Lower leg skin (tissue), 4 donors: ENCODE results near the gene MTA1. TPM values are rescaled to one million over a fixed set of nuclear protein-coding genes. Genes with fewer than 3 reads are reported as not detected.
A peak's percentile ranks its signal among the peaks of the same experiment; 100 is the strongest.

Source experiments
- DNase-seq, 2 donors: peaks; one replicate each; pipeline ENCODE4 v3.0.0-alpha.2; 2019; ENCODE audit warnings: low spot score in 2 of 2
- H3K4me3 ChIP-seq: fragments of 200-600 bp; sonication (generic); 2 replicates; pipeline ENCODE4 v1.5.1; 2017; ENCODE audit warnings: mild to moderate bottlenecking, low read depth; ENCODE audit not compliant: poor library complexity, severe bottlenecking
- POLR2A ChIP-seq, 2 donors: fragments of 450-650 bp; IDR thresholded peaks; one replicate each; pipeline ENCODE4 v1.6.1; 2016 to 2017; ENCODE audit warnings: antibody characterized with exemption in 2 of 2, mild to moderate bottlenecking in 1 of 2, moderate library complexity in 1 of 2
- WGBS, 2 donors: methylation state at CpG; one replicate each; pipeline ENCODE4 v1.1.5; 2018; 5-methylcytosine and 5-hydroxymethylcytosine counted together
- intact Hi-C: fragments of 100-400 bp; cut with DNase I; formaldehyde crosslinking; loops from one replicate; pipeline ENCODE4 v1.15.0; 2023; ENCODE audit warnings: low total_unique reads
- total RNA-seq, 4 donors: library from RNA; depleted of rRNA; stranded (reverse); fragments of >200 nt; gene quantifications; one replicate each; pipeline ENCODE4 v1.1.0, GENCODE V29; 2016
- TF ChIP-seq, protein P1 (sequence below), 3 donors: fragments of 450-650 bp; IDR thresholded peaks; one replicate each; pipeline ENCODE4 v1.5.1; 2016; ENCODE audit warnings: antibody characterized with exemption in 3 of 3, mild to moderate bottlenecking in 3 of 3, moderate library complexity in 2 of 3

Gene MTA1
- total RNA-seq, 4 donors from 2014 or later, result 39.3 to 56.7 (median 46.4) TPM

- peak in 1 of 2 donors; percentile 95 for DNase-seq
- WGBS, 2 donors, result 0 to 1% methylated on average over 3 to 29 of the region's 48 CpGs
- peak overlapping the region; percentile 51 for H3K4me3 ChIP-seq
- TF ChIP-seq, protein P1, sequence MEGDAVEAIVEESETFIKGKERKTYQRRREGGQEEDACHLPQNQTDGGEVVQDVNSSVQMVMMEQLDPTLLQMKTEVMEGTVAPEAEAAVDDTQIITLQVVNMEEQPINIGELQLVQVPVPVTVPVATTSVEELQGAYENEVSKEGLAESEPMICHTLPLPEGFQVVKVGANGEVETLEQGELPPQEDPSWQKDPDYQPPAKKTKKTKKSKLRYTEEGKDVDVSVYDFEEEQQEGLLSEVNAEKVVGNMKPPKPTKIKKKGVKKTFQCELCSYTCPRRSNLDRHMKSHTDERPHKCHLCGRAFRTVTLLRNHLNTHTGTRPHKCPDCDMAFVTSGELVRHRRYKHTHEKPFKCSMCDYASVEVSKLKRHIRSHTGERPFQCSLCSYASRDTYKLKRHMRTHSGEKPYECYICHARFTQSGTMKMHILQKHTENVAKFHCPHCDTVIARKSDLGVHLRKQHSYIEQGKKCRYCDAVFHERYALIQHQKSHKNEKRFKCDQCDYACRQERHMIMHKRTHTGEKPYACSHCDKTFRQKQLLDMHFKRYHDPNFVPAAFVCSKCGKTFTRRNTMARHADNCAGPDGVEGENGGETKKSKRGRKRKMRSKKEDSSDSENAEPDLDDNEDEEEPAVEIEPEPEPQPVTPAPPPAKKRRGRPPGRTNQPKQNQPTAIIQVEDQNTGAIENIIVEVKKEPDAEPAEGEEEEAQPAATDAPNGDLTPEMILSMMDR (IDR thresholded peaks at IDR 0.05), result no peak
- TF ChIP-seq POLR2A (IDR thresholded peaks at IDR 0.05), result no peak
- intact Hi-C loops, result no loop called here
These were observed 67.9 kb downstream of the MTA1 start for GRCh38 chr14:105487449-105487985.

- intact Hi-C loops, result no loop called here
- H3K4me3 ChIP-seq, result peak overlapping the region; percentile 51
- WGBS, 2 donors, result 10 to 21% methylated on average over 21 to 22 of the region's 26 CpGs
- TF ChIP-seq, protein P1 (IDR thresholded peaks at IDR 0.05), result no peak
- TF ChIP-seq POLR2A (IDR thresholded peaks at IDR 0.05), result no peak
- peak; percentile 39 to 87 for DNase-seq
These were observed 68.6 kb downstream of the MTA1 start for GRCh38 chr14:105487986-105488777.

- peak; percentile 42 to 88 for DNase-seq
- 17 to 19% methylated on average over 13 to 19 of the region's 20 CpGs for WGBS, 2 donors
- H3K4me3 ChIP-seq, result no peak overlapping the region
- intact Hi-C loops, result no loop called here
- TF ChIP-seq, protein P1 (IDR thresholded peaks at IDR 0.05), result no peak
- no peak for TF ChIP-seq POLR2A (IDR thresholded peaks at IDR 0.05)
These were observed 69.3 kb downstream of the MTA1 start for GRCh38 chr14:105488781-105489541.

GRCh38 chr14:105489542-105490266, 70.1 kb downstream of the MTA1 start:
- intact Hi-C loops, result loop anchor here (10.0 kb wide), 1 partner anchor 115 kb away; no protein-coding TSS in a partner anchor
- H3K4me3 ChIP-seq, result no peak overlapping the region
- DNase-seq, result peak; percentile 92 to 98
- WGBS, 2 donors, result 1 to 2% methylated on average over 40 to 42 of the region's 44 CpGs
- TF ChIP-seq, protein P1 (IDR thresholded peaks at IDR 0.05), result peak in 1 of 3 donors; percentile 80
- TF ChIP-seq POLR2A (IDR thresholded peaks at IDR 0.05), result no peak

GRCh38 chr14:105490267-105490571, 70.6 kb downstream of the MTA1 start:
- peak; percentile 45 to 93 for DNase-seq
- WGBS, 2 donors, result 0% methylated on average over 1 to 32 of the region's 33 CpGs
- TF ChIP-seq, protein P1 (IDR thresholded peaks at IDR 0.05), result no peak
- no peak for TF ChIP-seq POLR2A (IDR thresholded peaks at IDR 0.05)
- peak overlapping the region; percentile 28 for H3K4me3 ChIP-seq
- intact Hi-C loops, result loop anchor here (10.0 kb wide), 1 partner anchor 115 kb away; no protein-coding TSS in a partner anchor
